ENCODE data around the gene GBA3. TPM values are rescaled to one million over a fixed set of nuclear protein-coding genes. Genes with fewer than 3 reads are reported as not detected.

GBA3 gene
- total RNA-seq, 1 experiment from 2014 or later: not detected

DNA sequence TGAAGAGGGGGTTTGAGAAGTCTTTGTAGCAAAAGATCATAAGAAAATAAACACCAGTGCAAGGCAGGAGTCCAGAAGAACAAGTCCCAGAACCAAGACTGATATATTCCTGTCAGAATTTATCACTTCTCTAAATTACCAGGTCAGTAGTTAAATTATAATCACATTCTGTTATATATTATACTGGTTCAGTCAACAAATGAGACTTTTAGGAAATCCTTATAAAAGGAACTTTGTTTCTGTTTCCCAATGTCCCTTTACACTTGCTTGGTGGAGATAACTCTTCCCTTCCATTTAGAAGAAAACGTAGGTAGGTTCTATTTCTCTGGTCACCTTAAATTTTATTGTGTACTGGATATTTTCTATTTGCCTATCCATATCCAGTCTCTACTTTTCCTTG is 21.1 kb downstream of the GBA3 start (continued):
- TF ChIP-seq ZBTB33 (IDR thresholded peaks at IDR 0.05; ENCODE audit: extremely low read depth, insufficient replicate concordance, low read length) (no peak), ZFX (IDR thresholded peaks at IDR 0.05) (no peak)

DNA sequence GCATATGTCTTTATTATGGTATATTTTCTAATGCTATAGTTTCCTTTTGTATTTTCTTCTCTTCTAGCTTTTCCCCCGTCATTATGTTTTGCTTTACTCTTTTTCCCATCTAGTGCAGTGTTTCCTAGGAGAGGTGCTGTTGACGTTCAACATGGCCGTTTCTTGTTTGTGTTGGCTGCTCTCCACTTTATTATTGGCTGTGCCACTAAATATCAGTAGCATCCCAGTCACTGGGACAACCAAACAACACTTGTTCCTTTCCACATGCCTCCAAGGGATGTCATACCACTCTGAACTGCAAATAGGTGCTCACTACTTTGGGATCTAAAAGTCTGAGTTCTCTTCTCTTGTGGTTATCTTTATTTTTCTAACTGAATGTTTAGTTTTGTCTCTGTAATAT is 26.5 kb downstream of the GBA3 start:
- RAD21 ChIA-PET (ENCODE audit: low non-redundant PET in 1 of 2, low total read pairs in 2 of 2, uncharacterized antibody in 2 of 2, unreplicated experiment in 2 of 2): no interaction called here
- CTCF ChIA-PET: no interaction called here
- no peak for DNase-seq (ENCODE audit: low read depth, low spot score)

More for the DNA sequence above, 26.5 kb downstream of the GBA3 start:
- no peak for TF ChIP-seq MAX (IDR thresholded peaks at IDR 0.05)
- TF ChIP-seq FOSL1 (IDR thresholded peaks at IDR 0.05; ENCODE audit: low read depth): no peak
- TF ChIP-seq, protein P1, sequence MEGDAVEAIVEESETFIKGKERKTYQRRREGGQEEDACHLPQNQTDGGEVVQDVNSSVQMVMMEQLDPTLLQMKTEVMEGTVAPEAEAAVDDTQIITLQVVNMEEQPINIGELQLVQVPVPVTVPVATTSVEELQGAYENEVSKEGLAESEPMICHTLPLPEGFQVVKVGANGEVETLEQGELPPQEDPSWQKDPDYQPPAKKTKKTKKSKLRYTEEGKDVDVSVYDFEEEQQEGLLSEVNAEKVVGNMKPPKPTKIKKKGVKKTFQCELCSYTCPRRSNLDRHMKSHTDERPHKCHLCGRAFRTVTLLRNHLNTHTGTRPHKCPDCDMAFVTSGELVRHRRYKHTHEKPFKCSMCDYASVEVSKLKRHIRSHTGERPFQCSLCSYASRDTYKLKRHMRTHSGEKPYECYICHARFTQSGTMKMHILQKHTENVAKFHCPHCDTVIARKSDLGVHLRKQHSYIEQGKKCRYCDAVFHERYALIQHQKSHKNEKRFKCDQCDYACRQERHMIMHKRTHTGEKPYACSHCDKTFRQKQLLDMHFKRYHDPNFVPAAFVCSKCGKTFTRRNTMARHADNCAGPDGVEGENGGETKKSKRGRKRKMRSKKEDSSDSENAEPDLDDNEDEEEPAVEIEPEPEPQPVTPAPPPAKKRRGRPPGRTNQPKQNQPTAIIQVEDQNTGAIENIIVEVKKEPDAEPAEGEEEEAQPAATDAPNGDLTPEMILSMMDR (IDR thresholded peaks at IDR 0.05 in 2 of 3, conservative IDR thresholded peaks at IDR 0.05 in 1 of 3; ENCODE audit: borderline replicate concordance in 1 of 3, insufficient read depth in 1 of 3, low read depth in 2 of 3, low read length in 2 of 3): no peak
- no peak for TF ChIP-seq EZH2 (IDR thresholded peaks at IDR 0.05)
- TF ChIP-seq POLR2AphosphoS5 (IDR thresholded peaks at IDR 0.05; ENCODE audit: low read depth, low read length): no peak
- no peak for TF ChIP-seq SIN3A (IDR thresholded peaks at IDR 0.05; ENCODE audit: low read depth)
- TF ChIP-seq ZFX (IDR thresholded peaks at IDR 0.05): no peak
- H3K27ac ChIP-seq (ENCODE audit: low read depth, low read length): no peak overlapping the region
- POLR2A ChIA-PET: no interaction called here
- no peak overlapping the region for H3K9ac ChIP-seq (ENCODE audit: low read length)
- H3K4me3 ChIP-seq (replicated peaks in 1 of 2; ENCODE audit: low read depth in 1 of 2, low read length in 2 of 2): no peak overlapping the region
- no peaks in the 10 kb centered on the region for H3K9me3 ChIP-seq (ENCODE audit: control insufficient read depth in 1 of 2, insufficient read depth in 1 of 2, low read depth in 1 of 2, low read length in 2 of 2)
- no peak overlapping the region for H2AFZ ChIP-seq (ENCODE audit: low read depth, low read length, poor library complexity, severe bottlenecking)
- no peaks in the 10 kb centered on the region; the same call in 1 of the 2 replicates for H3K27me3 ChIP-seq (ENCODE audit: insufficient read depth, low read length)
- ATAC-seq: no peak
- H3K79me2 ChIP-seq (ENCODE audit: insufficient read depth, low read length): no peaks in the 10 kb centered on the region
- H4K20me1 ChIP-seq (ENCODE audit: insufficient read depth): no peaks in the 10 kb centered on the region
- BruUV-seq (replicated peaks): no TSS peak
- H3K36me3 ChIP-seq (ENCODE audit: control insufficient read depth in 1 of 2, insufficient read depth in 2 of 2, low read length in 2 of 2): no peaks in the 10 kb centered on the region
- intact Hi-C loops (cut with micrococcal nuclease): no loop called here
- H3K4me1 ChIP-seq (ENCODE audit: control insufficient read depth in 1 of 2, insufficient read depth in 2 of 2, low read length in 2 of 2): no peaks in the 10 kb centered on the region
- H3K9me2 ChIP-seq (ENCODE audit: insufficient read depth): no peaks in the 10 kb centered on the region
- H3K4me2 ChIP-seq (ENCODE audit: low read length): no peak overlapping the region
